T1000 (cell line): ENCODE measurements around the gene C11orf65.

ENCODE experiments used
- DNase-seq: peaks from one replicate; lab custom pipeline; 2025; ENCODE audit warnings: mixed read lengths; lab: John Stamatoyannopoulos, UW

The C11orf65 gene, protein sequence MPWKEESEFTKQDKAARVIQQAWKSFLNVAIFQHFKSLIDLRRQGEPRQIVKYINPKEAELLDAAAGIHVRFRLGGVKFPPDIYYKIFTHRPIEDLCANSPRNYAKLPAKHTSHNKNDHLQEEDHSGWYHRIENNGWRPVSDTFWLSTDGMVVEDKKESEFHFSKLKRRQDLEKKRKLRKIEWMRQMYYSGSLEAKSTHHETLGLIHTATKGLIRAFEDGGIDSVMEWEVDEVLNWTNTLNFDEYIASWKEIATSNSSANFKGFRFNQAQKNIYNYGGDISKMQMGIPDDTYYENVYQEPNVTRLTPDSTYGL

GRCh38 chr11:108467091-108467823, at the start of gene C11orf65:
Gene C11orf65 (minus strand): TSS chr11:108467529. CDS start chr11:108461559, 5,970 bp downstream.
- DNase-seq = peak; percentile 79

- DNase-seq = no peak
These were observed 48.8 kb upstream of the C11orf65 start for GRCh38 chr11:108516125-108516524.

- DNase-seq = no peak
These were observed 45.4 kb upstream of the C11orf65 start for GRCh38 chr11:108512708-108513107.

DNA sequence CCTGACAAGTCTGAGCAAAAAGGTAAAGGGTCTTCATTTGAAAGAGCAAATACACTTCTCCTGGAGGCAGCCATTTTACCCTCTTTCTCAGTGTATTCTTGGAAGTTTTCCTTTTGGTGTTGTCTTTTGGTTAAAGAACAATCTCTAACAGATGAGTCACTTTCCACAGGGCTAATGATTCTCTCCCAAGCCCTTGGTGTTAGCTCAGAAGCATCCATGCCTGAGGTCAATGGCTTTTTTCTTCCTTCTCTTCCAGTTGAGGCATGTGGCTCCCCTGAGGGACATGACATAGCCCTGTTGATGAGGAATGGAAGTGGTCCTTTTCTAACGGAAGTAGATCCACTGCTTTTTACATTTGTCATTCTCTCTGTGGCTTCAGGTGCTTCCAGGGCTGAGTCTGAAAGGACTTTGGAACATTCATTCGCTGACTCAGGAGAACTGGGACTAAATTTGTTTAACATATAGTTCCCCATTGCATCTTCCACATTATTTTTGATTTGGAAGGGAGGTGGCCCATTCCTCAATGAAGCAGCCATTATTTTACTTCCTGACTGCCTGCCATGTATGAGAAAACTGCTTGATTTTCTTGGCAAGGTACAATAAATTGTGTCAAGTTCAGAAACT, 44.6 kb upstream of the C11orf65 start:
- no peak for DNase-seq

- DNase-seq = no peak
These were observed 41.6 kb upstream of the C11orf65 start for GRCh38 chr11:108508653-108509593.

DNA sequence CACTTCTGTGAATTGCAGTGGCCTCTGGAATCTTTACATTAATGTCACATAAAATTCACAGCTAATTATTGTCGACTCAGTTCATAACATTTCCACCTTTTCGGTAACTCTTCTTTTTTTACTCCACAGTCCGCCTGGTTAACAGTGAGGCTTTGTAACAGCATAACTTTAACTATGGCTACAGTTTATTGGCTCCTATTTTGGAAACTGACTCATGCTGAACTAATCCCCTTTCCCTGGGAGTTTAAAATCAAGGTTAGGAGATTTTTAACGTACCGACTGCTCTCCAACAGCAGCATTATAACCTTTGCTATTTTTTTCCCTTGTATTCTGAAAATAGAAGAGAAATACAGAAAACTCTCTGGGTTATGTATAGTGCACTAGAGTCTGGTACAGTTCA, 34.1 kb upstream of the C11orf65 start:
- no peak for DNase-seq

DNA sequence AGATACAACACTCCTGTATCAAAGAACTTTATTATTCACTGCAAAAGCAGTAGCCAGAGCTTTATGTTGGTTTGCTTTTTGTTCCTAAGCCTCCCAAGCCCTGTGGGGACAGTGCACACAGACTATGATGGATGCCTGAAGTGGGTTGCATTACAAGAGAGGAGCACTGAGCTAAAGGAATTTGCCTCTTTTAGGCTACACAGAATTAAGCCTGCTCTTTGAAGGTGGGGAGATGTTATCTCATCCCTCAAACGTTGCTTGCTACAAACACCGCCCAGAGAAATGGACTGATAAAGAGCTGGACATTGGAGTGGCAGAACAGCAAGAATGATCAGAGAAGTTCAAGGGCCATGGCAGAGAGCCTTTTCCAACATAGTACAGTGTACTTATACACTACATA, 33.4 kb upstream of the C11orf65 start:
- no peak for DNase-seq

DNA sequence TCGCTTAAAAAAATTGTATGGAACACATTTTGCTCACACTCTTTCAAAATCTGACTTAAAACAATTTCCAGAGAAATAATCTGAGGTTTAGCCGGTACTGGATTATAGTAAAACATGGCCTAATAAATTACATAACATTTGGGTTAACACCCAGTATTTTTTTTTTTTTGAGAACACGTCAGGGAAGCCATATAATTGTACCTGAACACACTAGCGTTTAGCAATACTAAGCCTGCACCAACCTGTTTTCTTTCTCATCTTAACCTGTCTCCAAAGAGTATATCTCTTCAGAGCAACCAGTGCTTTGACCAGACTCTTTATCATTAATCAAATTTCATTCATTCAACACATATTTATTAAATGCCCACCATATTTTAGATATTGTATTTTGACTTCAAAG, 32.8 kb upstream of the C11orf65 start:
- no peak for DNase-seq

DNA sequence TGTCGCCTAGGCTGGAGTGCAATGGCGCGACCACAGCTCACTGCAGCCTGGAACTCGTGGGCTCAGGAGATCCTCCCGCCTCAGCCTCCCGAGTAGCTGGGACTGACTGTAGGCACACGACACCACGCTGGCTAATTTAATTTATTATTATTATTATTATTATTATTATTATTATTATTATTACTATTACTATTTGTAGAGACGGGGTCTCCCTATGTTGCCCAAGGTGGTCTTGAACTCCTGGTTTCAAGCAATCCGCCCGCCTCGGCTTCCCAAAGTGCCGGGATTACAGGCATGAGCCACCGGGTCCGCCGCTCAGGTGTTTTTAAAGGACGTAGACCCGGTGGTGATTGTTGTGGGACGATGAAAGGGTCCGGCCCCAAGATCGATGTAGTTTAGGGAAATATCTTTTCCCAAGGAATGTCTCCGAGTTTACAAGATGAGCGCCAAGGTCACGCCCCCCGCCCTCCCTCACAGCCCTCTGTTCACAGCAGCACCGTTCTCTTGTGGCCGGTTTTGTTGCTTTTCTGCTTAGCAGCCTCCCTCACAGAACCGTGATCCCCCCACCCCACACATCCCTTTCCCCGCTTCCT, 31.6 kb upstream of the C11orf65 start:
- no peak for DNase-seq

- DNase-seq = no peak
These were observed 30.9 kb upstream of the C11orf65 start, which contains the start of gene POGLUT3 for GRCh38 chr11:108498046-108498815. Gene POGLUT3 (minus strand): TSS chr11:108498384. CDS start chr11:108498366, 18 bp downstream.

GRCh38 chr11:108497317-108498045, 30.2 kb upstream of the C11orf65 start:
- peak; percentile 43 for DNase-seq

DNA sequence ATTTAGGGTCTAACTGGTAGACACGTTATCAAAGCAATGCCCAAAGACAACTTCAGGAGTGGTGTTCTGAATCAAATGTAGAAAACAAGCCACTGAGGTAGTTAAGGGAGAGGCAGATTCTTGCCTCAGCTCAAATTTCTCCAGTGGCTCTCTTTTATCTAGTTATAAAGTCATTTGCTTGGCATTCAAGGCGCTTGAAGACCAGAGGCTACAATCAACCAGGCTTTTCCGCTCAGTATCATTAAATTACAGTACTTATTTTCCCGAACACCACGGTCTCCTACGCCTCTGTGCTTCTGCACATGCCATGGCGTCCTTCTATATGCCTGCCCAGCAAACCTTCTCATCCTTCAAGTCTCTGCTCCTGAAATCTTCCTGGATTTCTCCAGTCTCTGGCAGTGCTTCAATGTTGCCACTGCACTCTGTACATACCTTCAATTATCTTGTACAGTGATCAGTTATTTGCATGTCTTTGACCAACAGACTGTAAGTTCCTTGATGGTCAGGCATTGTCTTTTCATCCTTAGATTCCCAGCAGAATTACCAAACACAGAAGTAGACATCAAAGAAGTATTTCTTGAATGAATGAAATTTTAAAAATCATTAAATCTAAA, 29.4 kb upstream of the C11orf65 start:
- no peak for DNase-seq

GRCh38 chr11:108495326-108495725, 28.0 kb upstream of the C11orf65 start:
- no peak for DNase-seq

DNA sequence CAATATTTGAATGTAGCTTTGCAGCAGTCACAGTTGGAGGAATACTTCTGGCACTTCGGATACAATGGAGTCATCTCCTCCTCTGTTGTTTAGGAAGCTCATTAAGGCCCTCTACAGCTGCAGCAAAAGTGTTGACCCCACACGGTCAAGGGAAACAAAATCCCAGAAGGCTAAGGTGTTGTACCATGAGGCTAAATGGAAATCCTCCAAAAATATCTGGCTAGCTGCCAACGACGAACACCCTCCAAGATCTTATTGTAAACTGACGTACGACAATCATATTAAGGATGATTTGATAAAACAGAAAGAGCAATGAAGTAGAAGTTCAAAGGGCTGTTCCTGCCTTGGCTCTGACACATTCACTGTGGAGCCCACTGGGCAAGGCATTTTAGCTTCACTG, 26.9 kb upstream of the C11orf65 start:
- no peak for DNase-seq

DNA sequence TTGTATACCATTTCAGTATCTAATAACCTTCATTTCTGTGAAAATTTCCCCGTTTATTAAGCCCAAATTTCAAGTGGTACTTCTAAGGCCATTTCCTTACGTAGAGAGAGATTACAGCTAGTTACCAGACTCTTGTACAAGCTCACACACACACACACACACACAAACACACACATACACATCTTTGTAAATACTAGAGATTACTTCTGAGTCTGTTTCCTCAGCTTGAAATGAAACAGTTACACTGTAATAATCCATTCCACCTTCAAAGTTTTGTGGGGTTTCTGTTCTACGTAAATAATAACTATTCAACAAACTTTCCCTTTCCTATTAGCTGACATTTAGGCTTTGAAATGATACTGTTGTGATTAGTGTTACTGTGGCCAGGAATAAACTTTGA, 24.6 kb upstream of the C11orf65 start:
- DNase-seq = no peak

- no peak for DNase-seq
These were observed 19.5 kb upstream of the C11orf65 start for GRCh38 chr11:108486828-108487227.

- no peak for DNase-seq
These were observed 19.0 kb upstream of the C11orf65 start for GRCh38 chr11:108486331-108486730.

DNA sequence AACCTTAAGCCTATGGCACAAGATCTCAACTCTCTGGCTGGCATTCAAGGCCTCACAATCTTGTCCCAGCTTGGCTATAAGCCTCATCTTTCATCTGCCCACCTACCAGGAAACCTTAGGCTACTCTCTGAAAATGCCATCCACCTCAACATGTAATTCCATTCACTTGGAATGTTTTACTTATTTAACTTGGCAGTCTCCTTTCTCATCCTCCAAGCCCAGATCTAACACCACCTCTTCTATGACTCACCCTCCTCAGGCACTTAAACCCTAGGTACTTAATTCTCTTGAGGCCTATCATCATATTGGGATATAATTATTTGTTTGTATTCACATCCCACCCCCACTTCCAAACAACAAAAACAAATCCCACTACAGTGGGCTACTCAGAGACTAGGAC, 15.8 kb upstream of the C11orf65 start:
- no peak for DNase-seq

DNA sequence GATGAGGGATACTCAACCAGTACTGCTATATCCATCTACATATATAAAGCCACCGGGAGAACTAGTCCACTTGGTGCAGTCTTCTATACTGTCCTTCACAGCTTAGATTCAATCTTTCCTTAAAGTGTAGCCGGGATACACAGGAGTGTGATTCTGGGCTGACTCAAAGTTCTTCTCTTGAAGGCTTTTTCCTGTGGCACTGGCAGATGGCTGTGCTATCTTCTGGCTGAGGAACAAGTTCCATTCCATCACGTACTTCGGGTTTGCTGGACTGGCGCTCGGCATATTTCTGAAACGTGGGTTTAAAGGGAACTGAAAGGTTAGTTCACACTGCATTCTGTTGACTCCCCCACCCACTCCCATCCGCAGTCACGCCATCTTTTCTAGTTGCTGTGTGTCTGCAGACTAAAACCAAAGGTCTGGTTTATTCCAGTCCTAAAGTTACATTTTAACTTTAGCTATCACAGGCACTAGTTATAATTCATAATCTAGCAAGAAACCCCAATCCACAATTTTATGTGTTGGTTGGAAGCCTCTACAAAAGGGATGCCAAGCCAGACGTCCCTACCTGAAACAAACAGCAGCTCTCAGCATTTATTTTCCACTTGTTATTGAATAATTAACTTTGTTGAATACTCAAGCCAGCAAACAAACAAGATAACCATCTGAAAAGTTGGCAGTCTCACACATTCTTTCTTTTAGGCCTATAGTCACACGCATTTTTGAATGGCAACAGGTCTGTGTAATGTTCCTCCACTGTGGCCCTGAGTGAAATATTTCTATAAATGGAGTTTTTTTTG, 7.5 kb upstream of the C11orf65 start:
- DNase-seq = no peak
